Gastroesophageal sphincter (tissue), 3 donors: ENCODE results near the gene ELAVL3.

Source experiments
- EP300 ChIP-seq: sonication (generic); formaldehyde crosslinking; IDR thresholded peaks from one replicate; pipeline ENCODE4 v1.6.1; 2017; ENCODE audit warnings: antibody characterized with exemption, mild to moderate bottlenecking
- POLR2A ChIP-seq, 2 donors: fragments of 450-650 bp; IDR thresholded peaks; one replicate each; pipeline ENCODE4 v1.6.1; 2017; ENCODE audit warnings: antibody characterized with exemption in 2 of 2, mild to moderate bottlenecking in 2 of 2, moderate library complexity in 1 of 2
- TF ChIP-seq, protein P1 (sequence below), 4 experiments: fragments of 200-600 bp in 2 of 4; fragments of 450-650 bp in 2 of 4; sonication (generic) in 1 of 4; IDR thresholded peaks; one replicate each; pipeline ENCODE4 v1.5.1; 2017 to 2019; ENCODE audit warnings: antibody characterized with exemption in 4 of 4, mild to moderate bottlenecking in 2 of 4, moderate library complexity in 2 of 4

DNA sequence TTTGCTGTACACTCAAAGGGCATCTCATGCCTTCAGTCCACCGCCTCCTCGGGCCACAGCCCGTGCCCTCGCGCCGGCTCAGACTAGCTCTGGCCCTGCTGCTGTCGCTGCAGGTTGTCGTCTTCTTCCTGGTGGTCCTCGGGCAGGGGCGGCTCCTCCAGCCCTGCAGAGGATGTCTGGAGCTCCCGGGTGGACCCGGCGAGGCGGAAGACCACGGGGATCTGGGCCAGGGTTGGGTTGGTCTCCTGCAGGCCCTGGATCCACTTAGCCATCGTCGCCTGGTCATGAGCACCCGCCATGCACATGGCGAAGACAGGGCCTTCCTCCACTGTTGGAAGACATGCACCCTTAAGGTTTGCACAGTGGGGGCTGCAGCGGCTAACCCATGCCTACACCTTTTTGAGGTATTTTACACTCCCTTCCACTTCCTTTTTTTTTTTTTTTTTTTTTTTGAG, 25.3 kb upstream of the ELAVL3 start:
- TF ChIP-seq, protein P1, sequence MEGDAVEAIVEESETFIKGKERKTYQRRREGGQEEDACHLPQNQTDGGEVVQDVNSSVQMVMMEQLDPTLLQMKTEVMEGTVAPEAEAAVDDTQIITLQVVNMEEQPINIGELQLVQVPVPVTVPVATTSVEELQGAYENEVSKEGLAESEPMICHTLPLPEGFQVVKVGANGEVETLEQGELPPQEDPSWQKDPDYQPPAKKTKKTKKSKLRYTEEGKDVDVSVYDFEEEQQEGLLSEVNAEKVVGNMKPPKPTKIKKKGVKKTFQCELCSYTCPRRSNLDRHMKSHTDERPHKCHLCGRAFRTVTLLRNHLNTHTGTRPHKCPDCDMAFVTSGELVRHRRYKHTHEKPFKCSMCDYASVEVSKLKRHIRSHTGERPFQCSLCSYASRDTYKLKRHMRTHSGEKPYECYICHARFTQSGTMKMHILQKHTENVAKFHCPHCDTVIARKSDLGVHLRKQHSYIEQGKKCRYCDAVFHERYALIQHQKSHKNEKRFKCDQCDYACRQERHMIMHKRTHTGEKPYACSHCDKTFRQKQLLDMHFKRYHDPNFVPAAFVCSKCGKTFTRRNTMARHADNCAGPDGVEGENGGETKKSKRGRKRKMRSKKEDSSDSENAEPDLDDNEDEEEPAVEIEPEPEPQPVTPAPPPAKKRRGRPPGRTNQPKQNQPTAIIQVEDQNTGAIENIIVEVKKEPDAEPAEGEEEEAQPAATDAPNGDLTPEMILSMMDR (IDR thresholded peaks at IDR 0.05): no peak
- TF ChIP-seq EP300 (no peak), POLR2A (IDR thresholded peaks at IDR 0.05) (no peak)
